ENCODE results near the gene TYROBP.

DNA sequence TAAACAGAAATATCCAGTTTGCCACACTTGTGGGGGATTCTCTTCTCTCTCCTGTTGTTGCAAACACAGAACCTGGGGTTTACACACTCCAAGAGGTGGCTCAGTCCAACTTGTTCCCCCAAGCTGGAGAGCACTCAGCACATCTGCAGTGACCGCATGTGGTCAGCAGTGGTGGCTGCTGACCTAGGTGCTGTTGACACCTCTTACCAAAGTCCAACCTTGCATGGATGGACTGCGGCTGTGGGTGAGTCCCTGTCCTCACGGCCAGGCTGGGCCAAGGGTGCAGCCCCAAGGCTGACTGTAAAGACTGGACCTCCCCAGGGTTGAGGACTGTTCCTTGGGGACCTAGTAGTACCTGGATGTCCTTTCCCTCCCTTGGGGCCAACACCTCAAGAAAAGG, 34.1 kb upstream of the TYROBP start:
- TF ChIP-seq, protein P1, sequence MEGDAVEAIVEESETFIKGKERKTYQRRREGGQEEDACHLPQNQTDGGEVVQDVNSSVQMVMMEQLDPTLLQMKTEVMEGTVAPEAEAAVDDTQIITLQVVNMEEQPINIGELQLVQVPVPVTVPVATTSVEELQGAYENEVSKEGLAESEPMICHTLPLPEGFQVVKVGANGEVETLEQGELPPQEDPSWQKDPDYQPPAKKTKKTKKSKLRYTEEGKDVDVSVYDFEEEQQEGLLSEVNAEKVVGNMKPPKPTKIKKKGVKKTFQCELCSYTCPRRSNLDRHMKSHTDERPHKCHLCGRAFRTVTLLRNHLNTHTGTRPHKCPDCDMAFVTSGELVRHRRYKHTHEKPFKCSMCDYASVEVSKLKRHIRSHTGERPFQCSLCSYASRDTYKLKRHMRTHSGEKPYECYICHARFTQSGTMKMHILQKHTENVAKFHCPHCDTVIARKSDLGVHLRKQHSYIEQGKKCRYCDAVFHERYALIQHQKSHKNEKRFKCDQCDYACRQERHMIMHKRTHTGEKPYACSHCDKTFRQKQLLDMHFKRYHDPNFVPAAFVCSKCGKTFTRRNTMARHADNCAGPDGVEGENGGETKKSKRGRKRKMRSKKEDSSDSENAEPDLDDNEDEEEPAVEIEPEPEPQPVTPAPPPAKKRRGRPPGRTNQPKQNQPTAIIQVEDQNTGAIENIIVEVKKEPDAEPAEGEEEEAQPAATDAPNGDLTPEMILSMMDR (IDR thresholded peaks at IDR 0.05): no peak
- TF ChIP-seq POLR2A (IDR thresholded peaks at IDR 0.05): no peak
